Right lobe of liver (tissue), 4 donors: Measurements from ENCODE around the gene MACROD2.

Source experiments
- POLR2A ChIP-seq: fragments of 450-650 bp; IDR thresholded peaks from one replicate; pipeline ENCODE4 v1.6.1; 2017; ENCODE audit warnings: antibody characterized with exemption, mild to moderate bottlenecking
- TF ChIP-seq, protein P1 (sequence below), 4 donors: fragments of 200-600 bp in 3 of 4; fragments of 450-650 bp in 1 of 4; IDR thresholded peaks; one replicate each; pipeline versions ENCODE4 v1.5.1 to v1.8.0; 2016 to 2022; ENCODE audit warnings: antibody characterized with exemption in 4 of 4, mild to moderate bottlenecking in 2 of 4
- donor health status: DM: no; HTN: no; CAD: no.
- donor health status: DM: no; HTN: no; CAD: no.
- donor health status: DM: no; HTN: yes; CAD: no.

DNA sequence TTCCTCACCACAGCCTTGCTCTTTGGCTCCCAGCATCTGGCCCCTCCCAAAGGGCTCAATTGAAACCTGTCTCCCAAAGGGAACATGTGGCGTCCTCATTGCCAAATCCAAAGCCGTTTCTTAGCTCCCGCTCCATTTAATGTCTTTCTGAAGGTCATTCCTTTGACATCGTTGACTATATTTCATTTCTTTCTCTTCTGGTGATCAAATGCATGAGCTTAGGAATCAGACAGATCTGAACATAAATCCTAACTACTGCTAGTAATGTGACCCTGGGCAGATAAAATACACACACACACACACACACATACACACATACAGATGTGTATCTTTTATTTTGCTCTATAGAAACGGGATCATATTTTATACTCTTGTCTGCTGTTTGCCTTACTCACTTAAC is 1306.8 kb downstream of the MACROD2 start:
- TF ChIP-seq, protein P1, sequence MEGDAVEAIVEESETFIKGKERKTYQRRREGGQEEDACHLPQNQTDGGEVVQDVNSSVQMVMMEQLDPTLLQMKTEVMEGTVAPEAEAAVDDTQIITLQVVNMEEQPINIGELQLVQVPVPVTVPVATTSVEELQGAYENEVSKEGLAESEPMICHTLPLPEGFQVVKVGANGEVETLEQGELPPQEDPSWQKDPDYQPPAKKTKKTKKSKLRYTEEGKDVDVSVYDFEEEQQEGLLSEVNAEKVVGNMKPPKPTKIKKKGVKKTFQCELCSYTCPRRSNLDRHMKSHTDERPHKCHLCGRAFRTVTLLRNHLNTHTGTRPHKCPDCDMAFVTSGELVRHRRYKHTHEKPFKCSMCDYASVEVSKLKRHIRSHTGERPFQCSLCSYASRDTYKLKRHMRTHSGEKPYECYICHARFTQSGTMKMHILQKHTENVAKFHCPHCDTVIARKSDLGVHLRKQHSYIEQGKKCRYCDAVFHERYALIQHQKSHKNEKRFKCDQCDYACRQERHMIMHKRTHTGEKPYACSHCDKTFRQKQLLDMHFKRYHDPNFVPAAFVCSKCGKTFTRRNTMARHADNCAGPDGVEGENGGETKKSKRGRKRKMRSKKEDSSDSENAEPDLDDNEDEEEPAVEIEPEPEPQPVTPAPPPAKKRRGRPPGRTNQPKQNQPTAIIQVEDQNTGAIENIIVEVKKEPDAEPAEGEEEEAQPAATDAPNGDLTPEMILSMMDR (IDR thresholded peaks at IDR 0.05) = no peak
- TF ChIP-seq POLR2A = no peak
